Neural crest cell (in vitro differentiated cells): ENCODE results near the gene INA. TPM values are rescaled to one million over a fixed set of nuclear protein-coding genes. Genes with fewer than 3 reads are reported as not detected.
A peak's percentile ranks its signal among the peaks of the same experiment; 100 is the strongest.

Experiments used
- DNase-seq: peaks from one replicate; pipeline ENCODE4 v3.0.0; 2021; ENCODE audit warnings: low read depth, mixed read lengths, low spot score
- H3K27ac Mint-ChIP-seq: one replicate; pipeline ENCODE4 v1.8.0; 2021; ENCODE audit warnings: mild to moderate bottlenecking, mixed read lengths; ENCODE audit not compliant: unreplicated experiment
- H3K27me3 Mint-ChIP-seq: 2 replicates; pipeline ENCODE4 v1.8.0; 2021; ENCODE audit warnings: low read depth, mild to moderate bottlenecking, mixed read lengths
- H3K36me3 Mint-ChIP-seq: 2 replicates; pipeline ENCODE4 v1.8.0; 2021; ENCODE audit warnings: low read depth, mild to moderate bottlenecking, mixed read lengths
- H3K4me1 Mint-ChIP-seq: 2 replicates; pipeline ENCODE4 v1.8.0; 2021; ENCODE audit warnings: mixed read lengths
- H3K4me3 Mint-ChIP-seq: one replicate; pipeline ENCODE4 v1.8.0; 2021; ENCODE audit warnings: mild to moderate bottlenecking, mixed read lengths
- H3K9me3 Mint-ChIP-seq: 2 replicates; pipeline ENCODE4 v1.8.0; 2021; ENCODE audit warnings: mixed read lengths
- total RNA-seq: library from RNA; stranded (reverse); gene quantifications from 2 replicates; pipeline ENCODE4 v1.2.1, GENCODE V29; 2021
- TF ChIP-seq, protein P1 (sequence below): fragments of 200-600 bp; sonication (generic); conservative IDR thresholded peaks from 2 replicates; pipeline ENCODE4 v1.5.0; 2021; ENCODE audit warnings: antibody characterized with exemption, mild to moderate bottlenecking

Gene INA
- total RNA-seq, 1 donor from 2014 or later: 39.7 TPM

DNA sequence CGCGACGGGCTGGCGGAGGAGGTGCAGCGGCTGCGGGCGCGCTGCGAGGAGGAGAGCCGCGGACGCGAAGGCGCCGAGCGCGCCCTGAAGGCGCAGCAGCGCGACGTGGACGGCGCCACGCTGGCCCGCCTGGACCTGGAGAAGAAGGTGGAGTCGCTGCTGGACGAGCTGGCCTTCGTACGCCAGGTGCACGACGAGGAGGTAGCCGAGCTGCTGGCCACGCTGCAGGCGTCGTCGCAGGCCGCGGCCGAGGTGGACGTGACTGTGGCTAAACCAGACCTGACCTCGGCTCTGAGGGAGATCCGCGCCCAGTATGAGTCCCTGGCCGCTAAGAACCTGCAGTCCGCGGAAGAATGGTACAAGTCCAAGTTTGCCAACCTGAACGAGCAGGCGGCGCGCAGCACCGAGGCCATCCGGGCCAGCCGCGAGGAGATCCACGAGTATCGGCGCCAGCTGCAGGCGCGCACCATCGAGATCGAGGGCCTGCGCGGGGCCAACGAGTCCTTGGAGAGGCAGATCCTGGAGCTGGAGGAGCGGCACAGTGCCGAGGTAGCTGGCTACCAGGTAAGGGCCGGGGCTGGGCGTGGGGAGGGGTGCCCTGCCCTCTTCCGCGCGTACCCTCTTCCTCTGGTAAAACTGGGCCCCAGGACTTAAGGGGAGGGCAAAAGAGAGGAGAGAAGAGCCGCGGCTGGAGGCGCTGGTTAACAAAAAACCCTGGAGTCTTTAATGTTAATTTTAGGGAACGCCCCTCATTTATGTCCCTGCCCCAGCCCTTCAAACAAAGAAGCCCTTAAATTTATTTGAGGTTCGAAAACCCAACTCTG is 987 bp downstream of the INA start:
- no peak overlapping the region for H3K27ac Mint-ChIP-seq
- TF ChIP-seq, protein P1, sequence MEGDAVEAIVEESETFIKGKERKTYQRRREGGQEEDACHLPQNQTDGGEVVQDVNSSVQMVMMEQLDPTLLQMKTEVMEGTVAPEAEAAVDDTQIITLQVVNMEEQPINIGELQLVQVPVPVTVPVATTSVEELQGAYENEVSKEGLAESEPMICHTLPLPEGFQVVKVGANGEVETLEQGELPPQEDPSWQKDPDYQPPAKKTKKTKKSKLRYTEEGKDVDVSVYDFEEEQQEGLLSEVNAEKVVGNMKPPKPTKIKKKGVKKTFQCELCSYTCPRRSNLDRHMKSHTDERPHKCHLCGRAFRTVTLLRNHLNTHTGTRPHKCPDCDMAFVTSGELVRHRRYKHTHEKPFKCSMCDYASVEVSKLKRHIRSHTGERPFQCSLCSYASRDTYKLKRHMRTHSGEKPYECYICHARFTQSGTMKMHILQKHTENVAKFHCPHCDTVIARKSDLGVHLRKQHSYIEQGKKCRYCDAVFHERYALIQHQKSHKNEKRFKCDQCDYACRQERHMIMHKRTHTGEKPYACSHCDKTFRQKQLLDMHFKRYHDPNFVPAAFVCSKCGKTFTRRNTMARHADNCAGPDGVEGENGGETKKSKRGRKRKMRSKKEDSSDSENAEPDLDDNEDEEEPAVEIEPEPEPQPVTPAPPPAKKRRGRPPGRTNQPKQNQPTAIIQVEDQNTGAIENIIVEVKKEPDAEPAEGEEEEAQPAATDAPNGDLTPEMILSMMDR: no peak
- peaks cover 71% of the 10 kb centered on the region for H3K27me3 Mint-ChIP-seq
- H3K4me1 Mint-ChIP-seq: peaks cover 24% of the 10 kb centered on the region
- peaks cover 7% of the 10 kb centered on the region for H3K36me3 Mint-ChIP-seq
- no peak for DNase-seq
- no peaks in the 10 kb centered on the region for H3K9me3 Mint-ChIP-seq
- peak overlapping the region; percentile 79 for H3K4me3 Mint-ChIP-seq

DNA sequence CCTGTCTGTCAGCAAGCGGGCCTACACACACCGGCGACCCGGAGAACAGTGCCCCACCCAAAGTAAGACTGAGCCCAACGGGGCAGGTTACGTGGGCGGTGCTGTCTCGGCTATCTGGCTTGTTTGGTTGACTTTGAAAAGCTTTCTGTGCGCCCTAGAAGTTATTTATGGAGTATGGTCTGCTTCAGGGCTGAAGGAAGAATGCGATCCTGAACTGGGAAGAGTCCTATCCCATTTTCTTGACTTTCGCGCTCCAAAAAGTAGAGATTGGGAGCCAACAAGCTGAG is 1.5 kb downstream of the INA start:
- TF ChIP-seq, protein P1: no peak
- peaks cover 7% of the 10 kb centered on the region for H3K36me3 Mint-ChIP-seq
- H3K9me3 Mint-ChIP-seq: no peaks in the 10 kb centered on the region
- peaks cover 69% of the 10 kb centered on the region for H3K27me3 Mint-ChIP-seq
- DNase-seq: no peak
- no peak overlapping the region for H3K27ac Mint-ChIP-seq
- H3K4me1 Mint-ChIP-seq: peaks cover 24% of the 10 kb centered on the region
- H3K4me3 Mint-ChIP-seq: peak overlapping the region; percentile 79

DNA sequence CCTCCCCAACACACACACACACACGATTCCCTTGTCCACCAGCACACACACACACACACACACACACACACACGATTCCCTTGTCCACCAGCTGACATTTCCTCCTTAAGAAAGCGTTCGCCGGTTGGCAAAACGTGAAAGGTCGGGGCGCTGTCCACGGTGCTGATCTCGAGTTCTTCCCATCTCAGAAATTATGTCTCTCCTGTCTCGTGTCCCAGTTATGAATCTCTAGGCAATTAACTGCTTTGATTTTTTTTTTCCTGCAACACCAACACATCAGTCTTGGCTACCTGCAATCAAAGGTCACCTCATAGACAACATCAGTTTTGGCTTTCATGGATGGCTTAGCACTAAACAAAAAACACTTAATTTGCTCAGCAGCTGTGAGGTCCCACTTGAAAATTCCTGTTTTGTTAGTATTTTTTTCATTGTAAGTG is 1.9 kb downstream of the INA start:
- Mint-ChIP-seq H3K27ac (no peak overlapping the region), H3K27me3 (peaks cover 67% of the 10 kb centered on the region), H3K4me1 (peaks cover 24% of the 10 kb centered on the region), H3K36me3 (peaks cover 7% of the 10 kb centered on the region), H3K4me3 (peak overlapping the region; percentile 79), H3K9me3 (no peaks in the 10 kb centered on the region)
- TF ChIP-seq, protein P1: no peak
- peak; percentile 75 for DNase-seq

DNA sequence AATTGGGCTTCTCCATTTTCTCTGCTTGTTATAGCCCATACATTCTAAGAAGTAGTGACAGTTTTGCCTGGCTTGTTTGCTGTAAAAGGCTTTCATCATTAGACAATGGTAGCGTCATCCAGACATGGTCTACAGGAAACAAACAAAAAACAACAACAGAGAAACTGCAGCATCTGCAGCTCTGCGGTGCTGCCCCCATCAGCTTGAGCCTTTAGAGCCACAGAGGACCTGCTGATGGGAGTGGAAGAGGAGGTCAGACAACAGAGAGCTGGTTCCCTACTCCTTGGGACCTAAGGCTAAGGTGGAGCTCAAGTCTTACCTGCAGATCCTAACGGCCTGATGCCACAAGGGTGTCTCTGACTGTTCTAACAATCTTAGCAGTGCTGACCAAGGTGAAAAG is 3.1 kb downstream of the INA start:
- Mint-ChIP-seq H3K27ac (no peak overlapping the region), H3K36me3 (peaks cover 7% of the 10 kb centered on the region), H3K4me1 (peaks cover 24% of the 10 kb centered on the region), H3K9me3 (no peaks in the 10 kb centered on the region), H3K4me3 (peak overlapping the region; percentile 43), H3K27me3 (peaks cover 66% of the 10 kb centered on the region)
- TF ChIP-seq, protein P1: no peak
- DNase-seq: no peak

DNA sequence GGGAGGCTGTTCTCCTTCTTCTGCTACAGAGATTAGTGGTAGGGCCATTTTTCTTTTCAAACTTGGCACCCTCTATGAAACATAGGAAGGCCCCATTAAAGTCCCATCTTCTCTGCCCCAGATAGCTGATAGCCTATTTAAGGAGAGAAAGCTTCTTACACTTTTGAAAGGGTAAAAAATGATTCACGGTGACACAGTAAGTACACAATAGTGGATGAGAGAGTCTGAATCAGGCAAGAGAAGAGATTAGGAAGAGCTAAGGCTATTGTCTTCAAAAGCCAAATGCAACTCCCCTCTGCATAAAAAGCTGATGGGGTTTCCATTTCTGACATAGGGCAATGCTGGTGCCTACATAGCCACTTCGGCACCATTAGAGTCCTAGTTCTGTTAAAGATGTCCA is 3.6 kb downstream of the INA start:
- H3K4me3 Mint-ChIP-seq: peak overlapping the region; percentile 35
- DNase-seq: no peak
- TF ChIP-seq, protein P1: no peak
- H3K36me3 Mint-ChIP-seq: peaks cover 7% of the 10 kb centered on the region
- peaks cover 61% of the 10 kb centered on the region for H3K27me3 Mint-ChIP-seq
- H3K27ac Mint-ChIP-seq: no peak overlapping the region
- no peaks in the 10 kb centered on the region for H3K9me3 Mint-ChIP-seq
- H3K4me1 Mint-ChIP-seq: peaks cover 24% of the 10 kb centered on the region
